ENCODE measurements around the gene DISC1.
"Not testable (repeated sequence)": the region's sequence is repeated elsewhere in the genome, so short reads cannot be mapped to it uniquely, and the experiment has no call there.

GRCh38 chr1:231907310-231907709 is 280.7 kb downstream of the DISC1 start:
- TF ChIP-seq, protein P1, sequence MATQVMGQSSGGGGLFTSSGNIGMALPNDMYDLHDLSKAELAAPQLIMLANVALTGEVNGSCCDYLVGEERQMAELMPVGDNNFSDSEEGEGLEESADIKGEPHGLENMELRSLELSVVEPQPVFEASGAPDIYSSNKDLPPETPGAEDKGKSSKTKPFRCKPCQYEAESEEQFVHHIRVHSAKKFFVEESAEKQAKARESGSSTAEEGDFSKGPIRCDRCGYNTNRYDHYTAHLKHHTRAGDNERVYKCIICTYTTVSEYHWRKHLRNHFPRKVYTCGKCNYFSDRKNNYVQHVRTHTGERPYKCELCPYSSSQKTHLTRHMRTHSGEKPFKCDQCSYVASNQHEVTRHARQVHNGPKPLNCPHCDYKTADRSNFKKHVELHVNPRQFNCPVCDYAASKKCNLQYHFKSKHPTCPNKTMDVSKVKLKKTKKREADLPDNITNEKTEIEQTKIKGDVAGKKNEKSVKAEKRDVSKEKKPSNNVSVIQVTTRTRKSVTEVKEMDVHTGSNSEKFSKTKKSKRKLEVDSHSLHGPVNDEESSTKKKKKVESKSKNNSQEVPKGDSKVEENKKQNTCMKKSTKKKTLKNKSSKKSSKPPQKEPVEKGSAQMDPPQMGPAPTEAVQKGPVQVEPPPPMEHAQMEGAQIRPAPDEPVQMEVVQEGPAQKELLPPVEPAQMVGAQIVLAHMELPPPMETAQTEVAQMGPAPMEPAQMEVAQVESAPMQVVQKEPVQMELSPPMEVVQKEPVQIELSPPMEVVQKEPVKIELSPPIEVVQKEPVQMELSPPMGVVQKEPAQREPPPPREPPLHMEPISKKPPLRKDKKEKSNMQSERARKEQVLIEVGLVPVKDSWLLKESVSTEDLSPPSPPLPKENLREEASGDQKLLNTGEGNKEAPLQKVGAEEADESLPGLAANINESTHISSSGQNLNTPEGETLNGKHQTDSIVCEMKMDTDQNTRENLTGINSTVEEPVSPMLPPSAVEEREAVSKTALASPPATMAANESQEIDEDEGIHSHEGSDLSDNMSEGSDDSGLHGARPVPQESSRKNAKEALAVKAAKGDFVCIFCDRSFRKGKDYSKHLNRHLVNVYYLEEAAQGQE (IDR thresholded peaks at IDR 0.05; ENCODE audit: insufficient replicate concordance, low read depth) = not testable (repeated sequence)
- TF ChIP-seq, protein P2, sequence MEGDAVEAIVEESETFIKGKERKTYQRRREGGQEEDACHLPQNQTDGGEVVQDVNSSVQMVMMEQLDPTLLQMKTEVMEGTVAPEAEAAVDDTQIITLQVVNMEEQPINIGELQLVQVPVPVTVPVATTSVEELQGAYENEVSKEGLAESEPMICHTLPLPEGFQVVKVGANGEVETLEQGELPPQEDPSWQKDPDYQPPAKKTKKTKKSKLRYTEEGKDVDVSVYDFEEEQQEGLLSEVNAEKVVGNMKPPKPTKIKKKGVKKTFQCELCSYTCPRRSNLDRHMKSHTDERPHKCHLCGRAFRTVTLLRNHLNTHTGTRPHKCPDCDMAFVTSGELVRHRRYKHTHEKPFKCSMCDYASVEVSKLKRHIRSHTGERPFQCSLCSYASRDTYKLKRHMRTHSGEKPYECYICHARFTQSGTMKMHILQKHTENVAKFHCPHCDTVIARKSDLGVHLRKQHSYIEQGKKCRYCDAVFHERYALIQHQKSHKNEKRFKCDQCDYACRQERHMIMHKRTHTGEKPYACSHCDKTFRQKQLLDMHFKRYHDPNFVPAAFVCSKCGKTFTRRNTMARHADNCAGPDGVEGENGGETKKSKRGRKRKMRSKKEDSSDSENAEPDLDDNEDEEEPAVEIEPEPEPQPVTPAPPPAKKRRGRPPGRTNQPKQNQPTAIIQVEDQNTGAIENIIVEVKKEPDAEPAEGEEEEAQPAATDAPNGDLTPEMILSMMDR (IDR thresholded peaks at IDR 0.05; ENCODE audit: insufficient read depth, low read length) = not testable (repeated sequence)

All from HL-60 (cell line).